ENCODE measurements around the gene PRDX1.
"Not testable (repeated sequence)": the region's sequence is repeated elsewhere in the genome, so short reads cannot be mapped to it uniquely, and the experiment has no call there.

PRDX1 gene

DNA sequence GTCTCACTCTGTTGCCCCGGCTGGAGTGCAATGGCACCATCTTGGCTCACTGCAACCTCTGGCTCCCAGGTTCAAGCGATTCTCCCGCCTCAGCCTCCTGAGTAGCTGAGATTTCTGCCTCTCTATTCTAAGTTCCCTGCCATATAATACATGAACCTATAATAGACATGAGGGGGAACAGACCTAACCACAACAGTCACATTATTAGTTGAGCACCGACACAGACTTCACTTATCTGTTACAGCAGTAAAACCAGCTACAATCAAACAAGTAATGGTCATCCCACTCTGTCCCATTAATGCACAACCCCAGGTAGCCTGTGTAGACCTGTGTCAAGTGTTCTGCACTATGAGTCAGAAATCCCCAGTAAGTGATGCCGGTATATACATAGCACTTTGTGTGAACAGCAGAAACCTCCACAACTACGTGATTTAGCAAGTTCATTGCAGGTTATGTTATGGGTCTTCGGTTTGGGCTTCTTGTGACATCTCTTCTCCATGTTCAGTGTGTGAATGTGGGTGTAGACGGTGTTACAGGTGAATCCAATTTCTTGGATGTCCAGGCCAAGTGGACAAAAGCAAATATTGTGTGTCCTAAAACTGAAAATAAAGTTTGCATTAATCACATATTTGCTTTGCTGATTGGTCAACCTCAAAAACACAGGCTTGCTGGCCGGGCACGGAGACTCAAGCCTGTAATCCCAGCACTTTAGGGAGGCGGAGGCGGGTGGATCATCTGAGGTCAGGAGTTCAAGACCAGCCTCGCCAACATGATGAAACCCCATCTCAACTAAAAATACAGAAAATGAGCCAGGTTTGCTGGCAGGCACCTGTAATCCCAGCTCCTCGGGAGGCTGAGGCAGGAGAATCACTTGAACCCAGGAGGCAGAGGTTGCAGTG is 18.0 kb downstream of the PRDX1 start:
- DNase-seq = no peak

DNA sequence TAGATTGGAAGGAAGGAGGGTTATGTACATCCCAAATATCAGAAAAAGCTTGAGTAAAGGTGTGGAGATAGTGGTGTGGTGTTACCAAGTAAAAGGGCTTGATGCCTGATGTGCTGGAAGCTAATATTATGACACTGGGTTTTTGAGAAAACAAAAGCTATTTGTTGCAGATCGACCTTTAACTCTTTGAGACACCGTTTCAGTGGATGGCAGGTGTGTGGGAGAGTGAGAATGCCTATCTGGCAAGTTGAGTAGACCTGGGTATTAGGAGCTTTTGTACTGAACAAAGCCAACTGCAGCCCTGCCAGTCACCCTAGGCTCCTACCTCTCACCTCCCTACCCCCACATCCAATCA is 20.2 kb downstream of the PRDX1 start:
- DNase-seq = no peak

- DNase-seq = no peak
These were observed 22.3 kb downstream of the PRDX1 start for GRCh38 chr1:45499415-45499769.

DNA sequence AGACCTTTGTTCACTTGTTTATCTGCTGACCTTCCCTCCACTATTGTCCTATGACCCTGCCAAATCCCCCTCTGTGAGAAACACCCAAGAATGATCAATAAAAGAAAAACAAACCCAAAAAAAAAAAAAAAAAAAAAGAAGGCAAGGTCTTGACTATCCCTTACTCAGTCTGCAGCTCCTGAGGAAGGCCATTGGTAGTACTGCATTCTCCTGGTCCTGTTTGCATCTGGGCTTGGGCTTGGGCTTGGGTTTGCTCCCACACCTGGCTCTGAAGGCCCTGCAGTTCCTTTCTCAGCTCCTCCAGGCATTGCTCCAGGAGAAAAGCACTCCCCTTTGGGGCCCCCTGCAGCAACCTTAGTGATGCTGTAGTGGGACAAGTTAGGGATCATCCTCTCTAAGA is 23.4 kb downstream of the PRDX1 start:
- DNase-seq = no peak

DNA sequence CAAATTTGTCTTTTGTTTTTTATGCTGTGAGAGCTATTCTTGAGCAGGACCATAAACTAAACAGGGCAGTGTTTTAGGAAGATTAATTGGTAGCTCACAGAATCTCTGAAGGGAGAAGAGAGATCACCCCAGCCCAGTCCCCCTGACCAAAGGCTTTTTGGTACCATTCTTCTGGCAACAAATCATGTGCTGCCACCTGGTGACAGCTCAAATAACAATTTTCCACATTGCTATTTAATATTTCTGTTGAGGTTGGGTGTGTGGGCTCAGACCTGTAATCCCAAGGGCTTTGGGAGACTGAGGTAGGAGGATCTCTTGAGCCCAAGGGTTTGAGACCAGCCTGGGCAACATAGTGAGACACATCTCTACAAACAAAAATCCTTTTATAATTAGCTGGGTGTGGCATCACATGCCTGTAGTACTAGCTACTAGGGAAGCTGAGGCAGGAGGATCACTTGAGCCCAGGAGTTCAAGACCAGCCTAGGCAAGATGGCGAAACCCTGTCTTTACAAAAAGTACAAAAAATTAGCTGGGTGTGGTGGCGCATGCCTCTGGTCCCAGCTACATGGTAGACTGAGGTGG is 28.5 kb downstream of the PRDX1 start:
- DNase-seq = peak; percentile 68

- DNase-seq = no peak
These were observed 29.0 kb downstream of the PRDX1 start for GRCh38 chr1:45492691-45493090.

- DNase-seq = no peak
These were observed 30.0 kb downstream of the PRDX1 start for GRCh38 chr1:45491487-45492260.

- peak; percentile 99 for DNase-seq
These were observed 30.8 kb downstream of the PRDX1 start, which contains the start of gene TESK2 for GRCh38 chr1:45490626-45491486. Gene TESK2 (minus strand): TSS chr1:45491163. CDS start chr1:45457785, 33,378 bp downstream.

DNA sequence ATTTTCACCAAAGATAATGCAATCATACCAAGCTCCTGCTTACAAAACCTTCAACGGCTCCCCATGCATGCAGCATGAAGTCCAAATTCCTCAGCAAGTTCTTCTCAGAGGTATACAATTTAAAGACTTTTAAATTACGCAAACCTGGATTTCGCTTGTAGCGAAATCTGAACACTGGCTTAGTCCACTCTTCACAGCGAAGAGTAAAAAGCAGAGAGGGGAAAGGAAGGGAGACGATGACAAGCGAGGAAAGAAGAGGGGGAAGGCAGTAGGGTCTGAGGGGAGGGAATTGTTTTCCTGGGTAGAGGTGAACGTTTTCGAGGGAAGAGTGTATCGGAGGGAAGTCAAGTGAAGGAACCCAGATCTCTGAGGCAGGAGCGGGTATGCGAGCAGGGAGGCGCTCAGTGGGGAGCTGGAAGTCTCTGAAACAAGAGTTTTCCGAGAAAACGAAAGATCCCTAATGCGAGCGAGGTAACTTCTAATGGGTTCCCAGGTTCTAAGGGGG is 31.5 kb downstream of the PRDX1 start:
- no peak for DNase-seq

DNA sequence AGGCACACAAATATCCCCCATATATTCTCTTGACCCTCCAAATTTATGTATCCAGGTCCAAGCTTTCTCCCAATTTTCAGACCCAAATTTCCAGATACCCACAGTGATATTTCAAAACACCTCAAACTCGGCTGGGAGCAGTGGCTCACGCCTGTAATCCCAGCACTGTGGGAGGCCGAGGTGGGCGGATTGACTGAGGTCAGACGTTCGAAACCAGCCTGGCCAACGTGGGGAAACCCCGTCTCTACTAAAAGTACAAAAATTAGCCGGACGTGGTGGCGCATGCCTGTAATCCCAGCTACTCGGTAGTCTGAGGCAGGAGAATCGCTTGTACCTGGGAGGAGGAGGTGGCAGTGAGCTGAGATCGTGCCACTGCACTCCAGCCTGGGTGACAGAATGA is 32.3 kb downstream of the PRDX1 start:
- DNase-seq = peak; percentile 16

DNA sequence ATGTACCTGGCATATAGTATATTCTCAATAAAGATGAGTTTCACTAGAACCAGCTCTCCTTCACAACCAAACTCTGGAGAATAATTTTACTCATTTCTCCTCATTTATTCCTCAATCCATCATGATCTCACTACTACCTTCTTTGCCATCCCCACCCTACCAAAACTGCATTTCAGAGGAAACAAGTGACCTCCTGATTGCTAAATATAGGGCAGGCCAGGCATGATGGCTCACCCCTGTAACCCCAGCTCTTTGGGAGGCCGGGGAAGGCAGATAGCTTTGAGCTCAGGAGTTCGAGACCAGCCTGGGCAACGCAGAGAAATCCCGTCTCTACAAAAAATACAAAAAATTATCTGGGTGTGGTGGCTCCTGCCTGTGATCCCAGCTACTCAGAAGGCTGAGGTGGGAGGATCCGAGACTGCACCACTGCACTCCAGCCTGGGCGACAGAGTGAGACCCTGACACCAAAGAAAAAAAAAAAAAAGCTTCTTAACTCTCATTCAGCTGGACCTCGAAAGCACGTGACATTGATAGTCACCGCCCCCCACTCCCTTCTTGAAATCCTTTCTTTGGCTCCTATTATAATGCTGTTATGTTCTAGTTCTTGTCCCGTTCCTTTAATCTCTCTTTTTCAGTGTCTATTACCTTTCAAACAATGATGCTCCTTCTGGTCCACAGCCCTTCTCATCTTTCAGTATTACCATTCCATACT is 32.9 kb downstream of the PRDX1 start:
- no peak for DNase-seq

DNA sequence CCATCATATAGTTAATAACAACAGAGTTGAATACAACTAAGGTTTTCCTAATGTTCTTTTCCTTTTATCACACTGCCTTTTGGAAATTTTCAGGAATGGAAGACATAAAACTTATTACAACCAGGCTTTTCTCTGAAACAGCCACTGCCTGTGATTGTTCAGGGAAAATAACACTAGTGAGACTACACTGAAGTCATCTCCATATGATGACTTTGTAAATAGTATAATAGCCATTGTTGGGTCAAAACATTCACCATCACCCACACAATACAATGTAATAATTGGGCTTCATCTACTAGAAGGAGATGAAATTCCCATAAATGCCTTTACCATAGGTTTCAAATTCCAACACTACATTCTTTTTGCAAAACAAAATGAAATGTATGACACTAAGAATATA is 35.7 kb downstream of the PRDX1 start:
- DNase-seq = no peak

DNA sequence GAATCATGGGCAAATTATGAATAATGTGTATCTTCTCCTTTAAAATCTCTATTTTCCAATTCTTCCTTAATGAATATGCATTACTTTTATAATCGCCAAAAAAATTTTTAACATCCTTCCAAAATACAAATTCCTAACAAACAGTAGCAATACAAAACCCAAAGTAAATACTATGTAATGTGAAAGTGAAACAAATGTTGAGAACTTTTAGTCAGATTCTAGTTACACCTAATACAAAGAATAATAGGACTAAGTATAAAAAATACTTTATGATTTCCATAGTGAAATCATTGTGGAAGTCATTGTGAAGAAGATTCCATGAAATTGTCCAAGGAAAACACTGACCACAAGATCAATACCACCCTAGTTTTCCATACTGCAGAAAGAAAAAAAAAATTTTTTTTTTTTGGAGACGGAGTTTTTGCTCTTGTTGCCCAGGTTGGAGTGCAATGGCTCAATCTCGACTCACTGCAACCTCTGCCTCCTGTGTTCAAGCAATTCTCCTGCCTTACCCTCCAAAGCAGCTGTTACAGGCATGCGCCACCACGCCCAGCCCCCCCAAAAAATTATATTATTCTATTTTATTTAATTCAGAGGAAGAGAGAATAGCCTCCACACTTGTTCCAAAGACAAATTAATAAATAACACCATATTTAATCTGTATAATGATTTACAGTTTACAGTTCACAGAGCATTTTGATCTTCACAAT is 42.5 kb downstream of the PRDX1 start:
- no peak for DNase-seq

DNA sequence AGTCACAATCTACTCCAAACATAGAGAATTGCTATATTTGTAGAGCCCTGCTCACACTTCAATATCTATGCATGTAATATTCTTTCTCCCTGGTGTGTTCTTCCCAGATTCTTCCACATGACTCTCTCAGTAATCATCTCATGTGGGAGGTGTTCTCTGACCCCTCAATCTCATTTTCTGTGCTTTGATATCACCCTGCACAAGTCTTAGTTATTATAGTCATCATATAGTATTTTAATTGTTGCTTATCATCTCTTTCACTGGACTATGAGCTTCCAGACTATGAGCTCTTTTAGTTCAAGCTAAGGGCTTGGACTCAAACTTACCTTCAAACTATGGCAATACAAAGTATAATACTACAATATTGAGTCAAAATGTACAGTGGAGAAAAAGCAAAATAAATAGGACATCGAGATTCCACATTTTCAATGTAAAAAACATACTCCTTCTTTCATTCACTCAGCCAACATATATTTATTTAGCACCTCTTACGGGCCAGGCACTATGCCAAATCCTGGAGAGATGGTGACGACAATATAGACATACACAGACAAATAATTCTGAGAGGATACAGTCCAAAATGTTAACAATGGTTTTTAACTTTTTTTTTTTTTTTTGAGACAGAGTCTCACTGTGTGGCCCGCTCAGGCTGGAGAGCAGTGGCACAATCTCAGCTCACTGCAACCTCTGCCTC is 43.4 kb downstream of the PRDX1 start:
- no peak for DNase-seq

GRCh38 chr1:45477646-45478045 is 44.0 kb downstream of the PRDX1 start:
- DNase-seq = no peak

DNA sequence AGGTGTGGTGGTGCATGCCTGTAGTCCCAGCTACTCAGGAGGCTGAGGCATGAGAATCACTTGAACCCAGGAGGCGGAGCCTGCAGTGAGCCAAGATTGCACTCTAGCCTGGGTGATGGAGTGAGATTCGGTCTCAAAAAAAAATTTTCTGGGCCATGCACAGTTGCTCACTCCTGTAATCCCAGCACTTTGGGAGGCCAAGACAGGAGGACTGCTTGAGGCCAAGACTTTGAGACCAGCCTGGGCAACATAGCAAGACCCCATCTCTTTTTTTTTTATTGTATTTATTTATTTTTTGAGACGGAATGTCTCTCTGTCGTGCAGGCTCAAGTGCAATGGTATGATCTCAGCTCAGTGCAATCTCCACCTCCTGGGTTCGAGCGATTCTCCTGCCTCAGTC is 47.5 kb downstream of the PRDX1 start:
- not testable (repeated sequence) for DNase-seq

- no peak for DNase-seq
These were observed 48.4 kb downstream of the PRDX1 start for GRCh38 chr1:45473302-45473701.

DNA sequence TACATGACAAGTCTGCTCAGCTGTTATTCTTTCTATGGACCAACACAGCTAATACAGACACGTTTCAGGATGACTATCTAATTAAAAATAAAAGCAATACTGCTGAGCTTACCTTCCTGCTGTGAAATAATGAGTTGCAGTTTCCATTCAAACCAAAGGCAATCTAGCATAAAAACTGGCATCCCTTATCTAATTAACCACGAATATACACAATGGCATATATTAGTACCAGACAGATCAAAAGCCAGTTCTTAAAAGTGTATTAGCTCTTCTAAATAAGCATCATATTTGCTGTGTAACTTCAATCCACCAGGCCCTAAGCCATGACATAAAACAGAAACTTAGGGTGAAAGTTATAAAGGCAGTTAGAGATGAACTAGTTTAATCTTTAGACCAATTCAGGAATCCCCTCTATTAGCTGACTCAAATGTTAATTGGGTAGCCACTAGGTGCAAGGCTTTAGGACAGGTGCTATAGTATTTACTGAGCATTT is 51.3 kb downstream of the PRDX1 start:
- no peak for DNase-seq

- not testable (repeated sequence) for DNase-seq
These were observed 54.3 kb downstream of the PRDX1 start for GRCh38 chr1:45467353-45467752.

- no peak for DNase-seq
These were observed 56.4 kb downstream of the PRDX1 start for GRCh38 chr1:45465277-45465676.

All from CD4-positive, alpha-beta T cell treated with Interleukin-12 subunit alpha and Interleukin-12 subunit beta, for 1 hour (primary cell).